GM18502 (cell line): ENCODE measurements around the gene TIMM17A.

ENCODE experiments used
- ATAC-seq: cut with Tn5 transposase; IDR thresholded peaks from one replicate; pipeline ENCODE4 v1.9.1; 2021; ENCODE audit warnings: mild to moderate bottlenecking; ENCODE audit not compliant: unreplicated experiment, poor library complexity

The TIMM17A gene

GRCh38 chr1:201955009-201955728 is at the start of gene TIMM17A:
Gene TIMM17A, plus strand, starts transcription at chr1:201955503. Its CDS starts 24 bp downstream, at chr1:201955527.
- peak; percentile 98 for ATAC-seq

GRCh38 chr1:201906336-201906735 is 49.0 kb upstream of the TIMM17A start:
- no peak for ATAC-seq

DNA sequence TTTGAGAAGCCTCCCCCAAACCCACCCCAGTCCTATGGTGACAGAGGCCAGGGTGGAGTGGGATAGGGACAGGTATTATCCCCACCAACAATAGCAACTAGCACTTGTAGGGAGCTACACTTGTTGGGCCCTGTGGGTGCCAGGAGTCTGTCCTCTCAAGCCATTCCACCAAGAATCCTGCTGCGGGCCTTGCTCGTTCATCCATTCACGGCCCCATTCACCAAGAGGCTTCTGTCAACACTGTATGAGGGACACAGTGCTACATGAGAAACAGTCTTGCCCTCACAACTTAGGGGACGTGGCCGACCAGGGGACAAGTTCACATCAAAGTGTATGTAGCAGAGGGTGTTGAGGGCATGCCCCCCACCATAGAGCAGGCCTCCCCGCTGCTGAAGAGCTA is 47.7 kb upstream of the TIMM17A start:
- no peak for ATAC-seq

- no peak for ATAC-seq
Observed at GRCh38 chr1:201911826-201912571, 43.3 kb upstream of the TIMM17A start.

DNA sequence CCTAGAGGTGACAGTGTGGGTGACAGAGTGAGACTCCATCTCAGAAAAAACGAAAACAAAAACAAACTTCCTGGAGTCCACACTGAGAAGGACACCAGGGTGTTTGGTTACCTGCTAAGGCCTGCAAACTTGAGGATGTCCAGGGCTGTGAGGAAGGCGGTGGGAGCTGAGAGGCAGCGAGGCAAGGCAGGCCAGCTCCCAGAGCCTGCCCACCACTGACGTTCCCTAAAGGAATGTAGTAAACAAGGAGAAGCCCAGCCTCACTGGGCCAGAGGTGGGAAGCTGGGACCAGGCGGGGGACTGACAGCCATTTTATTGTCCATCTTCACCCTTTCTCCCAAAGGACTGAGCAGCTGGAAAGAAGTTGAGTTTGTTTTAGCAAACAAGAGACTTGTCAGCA is 42.5 kb upstream of the TIMM17A start:
- ATAC-seq = no peak

DNA sequence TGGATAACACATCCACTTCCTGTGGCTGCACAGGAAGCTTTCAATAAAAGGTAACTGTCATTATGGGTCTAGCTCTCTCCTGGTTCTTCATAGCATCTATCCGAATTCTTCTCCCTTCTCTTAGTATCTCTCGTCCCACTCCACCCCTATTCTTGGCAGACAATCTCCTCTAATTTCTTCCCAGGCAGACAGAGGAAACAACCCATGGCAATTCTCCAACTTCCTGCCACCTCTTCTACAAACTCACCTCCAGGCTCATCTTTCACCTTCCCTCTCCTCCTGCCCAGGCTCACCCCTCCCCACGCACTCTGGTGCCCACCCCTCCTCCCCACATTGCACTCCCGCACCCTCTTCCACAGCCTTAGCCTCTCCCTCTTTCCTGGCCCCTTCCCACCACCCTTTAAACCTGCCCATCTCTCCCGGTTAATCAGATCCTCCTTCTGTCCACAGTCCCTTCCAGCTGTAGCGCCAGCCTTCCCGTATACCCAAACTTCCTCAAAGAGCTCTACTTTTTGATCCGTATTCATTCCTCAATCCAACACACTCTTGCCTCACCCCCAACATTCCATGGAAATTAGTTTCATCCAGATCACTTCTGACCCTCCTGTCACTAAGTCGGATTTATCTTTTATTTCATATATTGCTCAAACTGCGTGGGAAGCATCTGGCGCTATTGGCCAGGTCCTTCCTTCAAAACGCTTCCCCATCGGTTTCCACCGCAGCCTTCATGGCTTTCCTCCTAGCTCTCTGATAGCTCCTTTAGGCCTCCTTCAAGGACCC is 40.7 kb upstream of the TIMM17A start:
- no peak for ATAC-seq

- ATAC-seq = no peak
Observed at GRCh38 chr1:201916649-201917249, 38.6 kb upstream of the TIMM17A start.

- no peak for ATAC-seq
Observed at GRCh38 chr1:201917362-201918033, 37.8 kb upstream of the TIMM17A start.

DNA sequence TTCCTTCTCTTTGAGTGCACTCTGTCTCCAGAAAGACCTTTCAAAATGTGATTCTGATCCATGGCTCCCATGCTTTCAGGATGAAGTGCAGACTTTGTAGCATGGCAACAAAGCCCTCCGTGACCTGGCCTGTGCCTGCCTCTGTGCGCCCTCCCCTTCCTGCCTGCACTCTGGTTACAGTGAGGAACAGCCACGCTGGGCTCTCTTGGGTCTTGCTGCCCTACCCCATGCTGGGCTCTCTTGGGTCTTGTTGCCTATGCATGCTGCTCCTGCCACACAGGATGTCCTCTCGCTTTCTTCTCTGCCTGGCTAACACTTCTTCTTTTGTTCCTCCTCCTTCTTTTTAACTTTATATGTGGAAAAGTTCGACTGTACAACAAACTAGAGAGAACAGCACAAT is 37.0 kb upstream of the TIMM17A start:
- no peak for ATAC-seq

- ATAC-seq = no peak
Observed at GRCh38 chr1:201921952-201922558, 33.2 kb upstream of the TIMM17A start.

GRCh38 chr1:201925301-201925567 is 30.1 kb upstream of the TIMM17A start:
- ATAC-seq = no peak

- ATAC-seq = no peak
Observed at GRCh38 chr1:201925981-201926645, 29.2 kb upstream of the TIMM17A start.

GRCh38 chr1:201928266-201928665 is 27.0 kb upstream of the TIMM17A start:
- ATAC-seq = no peak

DNA sequence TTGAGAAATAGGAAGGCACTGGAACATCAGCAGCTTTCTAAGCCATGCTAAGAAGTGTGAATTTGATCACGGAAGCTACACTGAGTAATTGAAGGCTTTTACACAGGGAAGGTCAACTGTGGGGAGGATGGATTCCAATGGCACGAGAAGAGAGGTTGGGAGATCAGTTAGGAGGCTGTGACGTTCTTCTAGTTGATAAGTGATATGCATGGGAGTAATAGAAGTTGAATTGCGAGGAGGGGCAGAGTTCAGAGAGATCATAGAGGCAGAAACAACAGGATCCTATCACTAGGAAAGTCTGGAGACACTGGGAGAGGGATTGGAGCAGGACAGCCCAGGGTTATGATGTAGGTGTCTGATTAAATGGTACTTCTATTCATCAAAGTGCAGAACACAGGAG is 25.2 kb upstream of the TIMM17A start:
- no peak for ATAC-seq

GRCh38 chr1:201930803-201931202 is 24.5 kb upstream of the TIMM17A start:
- no peak for ATAC-seq

DNA sequence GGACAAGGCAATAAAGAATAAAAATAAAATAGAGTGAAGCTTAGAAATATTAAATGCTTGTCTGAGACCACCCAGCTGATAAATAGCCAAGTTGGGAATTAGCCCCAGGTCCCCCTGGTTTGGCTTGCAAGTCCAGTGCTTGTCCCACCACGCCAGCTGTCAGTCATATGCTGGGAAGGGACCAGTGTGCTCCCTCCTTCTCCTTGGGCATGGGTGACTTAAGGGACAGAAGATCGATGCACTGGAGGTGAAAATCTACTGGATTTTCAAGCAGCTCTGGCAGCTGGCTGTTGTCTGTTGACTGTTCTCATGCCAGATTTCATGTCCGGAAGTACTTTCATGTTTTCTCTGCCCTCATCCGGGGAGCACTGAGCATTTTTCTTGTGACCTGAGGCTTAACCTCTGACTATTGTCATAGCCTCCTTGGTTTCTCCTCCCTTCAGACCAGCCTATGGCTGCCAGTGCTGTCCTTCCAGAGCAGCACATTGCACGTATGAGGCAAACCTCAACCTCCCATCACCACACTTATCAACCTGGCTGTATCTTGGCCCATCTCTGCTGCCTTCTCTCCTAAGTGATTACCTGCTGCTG is 21.4 kb upstream of the TIMM17A start:
- ATAC-seq = no peak

DNA sequence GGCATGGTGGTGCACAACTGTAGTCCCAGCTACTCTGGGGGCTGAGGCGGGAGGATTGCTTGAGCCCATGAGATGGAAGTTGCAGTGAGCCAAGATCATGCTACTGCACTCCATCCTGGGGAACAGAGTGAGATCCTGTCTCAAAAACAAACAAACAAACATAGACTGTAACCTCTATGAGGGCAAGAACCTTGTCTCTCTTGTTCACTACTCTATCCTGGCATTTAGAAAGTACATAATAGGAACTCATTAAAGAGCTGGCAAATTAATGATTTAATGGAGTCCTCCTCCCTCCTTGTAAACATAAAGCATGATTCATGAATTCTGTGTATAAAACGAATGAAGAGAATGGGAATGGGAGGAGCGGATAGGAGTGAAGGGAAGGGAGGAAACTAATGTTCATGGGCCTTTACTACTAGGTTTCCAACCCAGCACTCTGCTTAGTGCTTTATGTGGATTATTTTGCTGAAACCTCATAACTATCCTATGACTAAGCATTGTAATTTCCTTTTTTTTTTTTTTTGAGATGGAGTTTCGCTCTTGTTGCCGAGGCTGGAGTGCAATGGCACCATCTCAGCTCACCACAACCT is 17.6 kb upstream of the TIMM17A start:
- no peak for ATAC-seq

- no peak for ATAC-seq
Observed at GRCh38 chr1:201938440-201939035, 16.8 kb upstream of the TIMM17A start.
